Progenitor cell of endocrine pancreas (in vitro differentiated cells): ENCODE data around the gene IAH1. TPM values are rescaled to one million over a fixed set of nuclear protein-coding genes. Genes with fewer than 3 reads are reported as not detected.

ENCODE experiments used
- DNase-seq: peaks from one replicate; pipeline ENCODE4 v3.0.0; 2021; ENCODE audit warnings: low spot score; ENCODE audit not compliant: unreplicated experiment
- H3K27ac Mint-ChIP-seq: 2 replicates; pipeline ENCODE4 v1.8.0; 2021; ENCODE audit warnings: mild to moderate bottlenecking, moderate library complexity, mixed read lengths
- H3K27me3 Mint-ChIP-seq: 2 replicates; pipeline ENCODE4 v1.8.0; 2021; ENCODE audit warnings: mixed read lengths
- H3K36me3 Mint-ChIP-seq: 2 replicates; pipeline ENCODE4 v1.8.0; 2022; ENCODE audit warnings: mixed read lengths; ENCODE audit not compliant: insufficient read depth
- H3K4me1 Mint-ChIP-seq: 2 replicates; pipeline ENCODE4 v1.8.0; 2021; ENCODE audit warnings: low read depth, mixed read lengths
- H3K4me3 Mint-ChIP-seq: 2 replicates; pipeline ENCODE4 v1.8.0; 2021; ENCODE audit warnings: low read depth, mild to moderate bottlenecking, moderate library complexity, mixed read lengths
- H3K9me3 Mint-ChIP-seq: 2 replicates; pipeline ENCODE4 v1.8.0; 2021; ENCODE audit warnings: low read depth, mixed read lengths
- total RNA-seq: library from RNA; stranded (reverse); gene quantifications from 2 replicates; pipeline ENCODE4 v1.2.1, GENCODE V29; 2021
- TF ChIP-seq, protein P1 (sequence below): fragments of 200-600 bp; sonication (generic); IDR thresholded peaks from one replicate; pipeline ENCODE4 v1.5.0; 2021; ENCODE audit warnings: antibody characterized with exemption, mild to moderate bottlenecking; ENCODE audit not compliant: unreplicated experiment

IAH1 gene
- total RNA-seq, 1 donor from 2014 or later, result 36.6 TPM

DNA sequence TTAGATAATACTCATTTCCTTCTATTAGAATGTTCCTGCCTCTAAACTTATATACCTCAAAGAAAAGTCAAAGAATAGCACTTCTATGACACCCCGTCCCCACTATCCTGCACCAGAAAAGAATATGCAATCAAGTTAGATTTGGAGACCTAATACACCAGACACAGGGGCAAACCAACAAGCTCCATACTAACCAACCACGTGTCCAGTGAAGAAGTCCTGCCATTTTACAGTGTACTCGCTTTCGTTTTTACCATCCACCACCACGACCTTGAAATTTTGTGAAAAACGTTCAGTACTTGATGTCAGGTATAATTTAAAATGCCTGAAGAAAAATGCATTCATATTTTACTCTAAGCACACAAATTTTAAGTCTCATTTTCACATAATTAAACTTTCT lies 62.2 kb downstream of the IAH1 start:
- Mint-ChIP-seq H3K4me1 (peaks cover 5% of the 10 kb centered on the region), H3K27ac (peak overlapping the region; percentile 58), H3K9me3 (no peaks in the 10 kb centered on the region), H3K36me3 (peaks cover 5% of the 10 kb centered on the region), H3K4me3 (no peak overlapping the region), H3K27me3 (no peaks in the 10 kb centered on the region)
- TF ChIP-seq, protein P1, sequence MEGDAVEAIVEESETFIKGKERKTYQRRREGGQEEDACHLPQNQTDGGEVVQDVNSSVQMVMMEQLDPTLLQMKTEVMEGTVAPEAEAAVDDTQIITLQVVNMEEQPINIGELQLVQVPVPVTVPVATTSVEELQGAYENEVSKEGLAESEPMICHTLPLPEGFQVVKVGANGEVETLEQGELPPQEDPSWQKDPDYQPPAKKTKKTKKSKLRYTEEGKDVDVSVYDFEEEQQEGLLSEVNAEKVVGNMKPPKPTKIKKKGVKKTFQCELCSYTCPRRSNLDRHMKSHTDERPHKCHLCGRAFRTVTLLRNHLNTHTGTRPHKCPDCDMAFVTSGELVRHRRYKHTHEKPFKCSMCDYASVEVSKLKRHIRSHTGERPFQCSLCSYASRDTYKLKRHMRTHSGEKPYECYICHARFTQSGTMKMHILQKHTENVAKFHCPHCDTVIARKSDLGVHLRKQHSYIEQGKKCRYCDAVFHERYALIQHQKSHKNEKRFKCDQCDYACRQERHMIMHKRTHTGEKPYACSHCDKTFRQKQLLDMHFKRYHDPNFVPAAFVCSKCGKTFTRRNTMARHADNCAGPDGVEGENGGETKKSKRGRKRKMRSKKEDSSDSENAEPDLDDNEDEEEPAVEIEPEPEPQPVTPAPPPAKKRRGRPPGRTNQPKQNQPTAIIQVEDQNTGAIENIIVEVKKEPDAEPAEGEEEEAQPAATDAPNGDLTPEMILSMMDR, result no peak
- DNase-seq, result no peak

DNA sequence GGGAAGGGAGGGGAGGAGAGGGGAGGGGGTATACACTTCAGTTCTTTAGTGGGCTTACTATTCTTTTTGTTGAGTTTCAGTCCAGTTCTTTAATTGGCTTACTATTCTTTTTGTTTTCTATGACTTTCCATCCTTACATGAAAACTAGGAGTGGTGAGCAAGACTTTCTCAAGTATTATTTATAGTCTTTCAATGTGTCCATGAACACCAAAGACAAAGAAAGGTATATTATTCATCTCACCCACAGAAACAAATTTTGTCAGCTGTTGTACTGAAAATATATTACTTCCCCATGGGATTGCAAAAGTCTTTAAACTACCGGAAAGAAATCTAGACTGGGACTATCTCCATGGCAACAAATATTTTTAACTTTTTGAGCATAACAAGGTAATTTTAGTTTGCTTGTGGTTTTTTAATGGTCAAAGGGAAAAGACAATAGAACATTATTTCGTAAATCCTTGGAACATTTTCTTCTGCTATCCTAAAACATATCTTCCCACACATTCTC lies 63.7 kb downstream of the IAH1 start:
- H3K36me3 Mint-ChIP-seq, result peaks cover 8% of the 10 kb centered on the region
- TF ChIP-seq, protein P1, result no peak
- H3K27me3 Mint-ChIP-seq, result no peaks in the 10 kb centered on the region
- peaks cover 5% of the 10 kb centered on the region for H3K4me1 Mint-ChIP-seq
- H3K27ac Mint-ChIP-seq, result no peak overlapping the region
- H3K4me3 Mint-ChIP-seq, result no peak overlapping the region
- no peaks in the 10 kb centered on the region for H3K9me3 Mint-ChIP-seq
- DNase-seq, result no peak

Other genes starting within 250 kb of the IAH1 start
- 40.7 and 41.8 TPM in 2 replicates for gene ITGB1BP1, start 51.0 kb upstream of the IAH1 start, total RNA-seq
- 60.3 and 60.4 TPM in 2 replicates for gene CPSF3, start 50.9 kb upstream of the IAH1 start, total RNA-seq
- gene ADAM17, start 81.3 kb downstream of the IAH1 start, total RNA-seq, result 53.1 and 53.6 TPM in 2 replicates
- 357 and 378 TPM in 2 replicates for gene YWHAQ, start 156.4 kb downstream of the IAH1 start, total RNA-seq